ENCODE measurements around the gene RAB6B.

- TF ChIP-seq CTCF (IDR thresholded peaks at IDR 0.05) (no peak), EP300 (IDR thresholded peaks at IDR 0.05) (no peak), POLR2A (IDR thresholded peaks at IDR 0.05; ENCODE audit: low read depth) (no peak), POLR2AphosphoS5 (IDR thresholded peaks at IDR 0.05) (no peak)
Measured at GRCh38 chr3:133894353-133895207, 1.1 kb downstream of the RAB6B start.
